Activated T-helper 1 cell treated with anti-CD3 and anti-CD28 coated beads, Interleukin-12 subunit alpha, Interleukin-12 subunit beta, Interleukin-2, Interleukin-4 antibody, amounts not matched to agents 30 ng/mL and 10 ng/mL and 1 ng/mL, durations not matched to agents 14 hours and 24 hours and 36 hours (primary cell): ENCODE measurements around the gene DMRT1. TPM values are rescaled to one million over a fixed set of nuclear protein-coding genes. Genes with fewer than 3 reads are reported as not detected.

Experiments
- DNase-seq: peaks from one replicate; pipeline ENCODE4 v3.0.0; 2021; ENCODE audit warnings: low spot score
- H3K27ac Mint-ChIP-seq: one replicate; pipeline ENCODE4 v1.8.0; 2021; ENCODE audit warnings: mild to moderate bottlenecking, mixed read lengths
- H3K27me3 Mint-ChIP-seq: one replicate; pipeline ENCODE4 v1.8.0; 2022; ENCODE audit warnings: mild to moderate bottlenecking, moderate library complexity, mixed read lengths; ENCODE audit not compliant: insufficient read depth
- H3K36me3 Mint-ChIP-seq: one replicate; pipeline ENCODE4 v1.8.0; 2021; ENCODE audit warnings: low read depth, mixed read lengths
- H3K4me1 Mint-ChIP-seq: one replicate; pipeline ENCODE4 v1.8.0; 2021; ENCODE audit warnings: low read depth, mixed read lengths
- H3K4me3 Mint-ChIP-seq: one replicate; pipeline ENCODE4 v1.8.0; 2021; ENCODE audit warnings: mild to moderate bottlenecking, moderate library complexity, mixed read lengths
- H3K9me3 Mint-ChIP-seq: one replicate; pipeline ENCODE4 v1.8.0; 2021; ENCODE audit warnings: mixed read lengths
- intact Hi-C: fragments of 100-400 bp; cut with micrococcal nuclease; formaldehyde crosslinking; loops from one replicate; pipeline ENCODE4 v1.15.1; 2024
- total RNA-seq: library from RNA; stranded (reverse); gene quantifications from 2 replicates; pipeline ENCODE4 v1.2.3, GENCODE V29; 2022

Gene DMRT1
- total RNA-seq, result not detected in 2 replicates

DNA sequence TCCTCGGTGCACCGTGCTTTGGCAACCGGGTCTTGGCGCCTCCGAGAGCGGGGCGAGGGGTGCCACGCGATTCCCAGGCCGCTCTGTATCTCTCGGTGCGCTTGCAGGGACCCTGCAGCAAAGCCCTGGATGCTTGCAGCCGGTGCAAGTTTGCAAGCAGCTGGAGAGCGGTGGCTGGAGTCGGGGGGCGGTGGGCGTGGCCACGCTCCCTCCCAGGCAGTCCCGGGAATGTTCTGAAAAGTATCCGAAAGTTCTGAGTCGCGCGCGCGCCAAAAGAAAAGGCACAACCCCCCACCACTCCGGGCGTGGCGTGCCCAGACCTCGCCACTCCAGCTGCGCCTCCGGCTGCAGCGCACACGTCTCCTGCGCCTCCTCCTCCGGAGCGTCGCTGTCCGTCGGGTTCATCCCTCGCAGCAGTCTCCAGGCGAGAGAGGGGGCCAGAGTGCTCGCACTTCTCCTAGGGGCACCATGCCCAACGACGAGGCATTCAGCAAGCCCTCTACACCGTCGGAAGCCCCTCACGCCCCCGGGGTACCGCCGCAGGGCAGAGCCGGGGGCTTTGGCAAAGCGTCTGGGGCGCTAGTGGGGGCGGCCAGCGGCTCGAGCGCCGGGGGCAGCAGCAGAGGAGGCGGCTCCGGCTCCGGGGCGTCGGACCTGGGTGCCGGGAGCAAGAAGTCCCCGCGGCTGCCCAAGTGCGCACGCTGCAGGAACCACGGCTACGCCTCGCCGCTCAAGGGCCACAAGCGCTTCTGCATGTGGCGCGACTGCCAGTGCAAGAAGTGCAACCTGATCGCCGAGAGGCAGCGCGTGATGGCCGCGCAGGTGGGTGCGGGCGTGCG is at the start of gene DMRT1:
Gene DMRT1 (plus strand): TSS at position 327 of the 839 bp plus-strand sequence. CDS start 142 bp downstream, at position 469.
- Mint-ChIP-seq H3K27me3 (peaks cover 41% of the 10 kb centered on the region), H3K36me3 (no peaks in the 10 kb centered on the region), H3K27ac (no peak within 1 kb of the TSS), H3K4me3 (no peak within 1 kb of the TSS), H3K9me3 (no peaks in the 10 kb centered on the region), H3K4me1 (peaks cover 3% of the 10 kb centered on the region)
- intact Hi-C loops, result loop anchor here (2.0 kb wide), 2 partner anchors 127 to 211 kb away; no protein-coding TSS in a partner anchor
- DNase-seq, result no peak

DNA sequence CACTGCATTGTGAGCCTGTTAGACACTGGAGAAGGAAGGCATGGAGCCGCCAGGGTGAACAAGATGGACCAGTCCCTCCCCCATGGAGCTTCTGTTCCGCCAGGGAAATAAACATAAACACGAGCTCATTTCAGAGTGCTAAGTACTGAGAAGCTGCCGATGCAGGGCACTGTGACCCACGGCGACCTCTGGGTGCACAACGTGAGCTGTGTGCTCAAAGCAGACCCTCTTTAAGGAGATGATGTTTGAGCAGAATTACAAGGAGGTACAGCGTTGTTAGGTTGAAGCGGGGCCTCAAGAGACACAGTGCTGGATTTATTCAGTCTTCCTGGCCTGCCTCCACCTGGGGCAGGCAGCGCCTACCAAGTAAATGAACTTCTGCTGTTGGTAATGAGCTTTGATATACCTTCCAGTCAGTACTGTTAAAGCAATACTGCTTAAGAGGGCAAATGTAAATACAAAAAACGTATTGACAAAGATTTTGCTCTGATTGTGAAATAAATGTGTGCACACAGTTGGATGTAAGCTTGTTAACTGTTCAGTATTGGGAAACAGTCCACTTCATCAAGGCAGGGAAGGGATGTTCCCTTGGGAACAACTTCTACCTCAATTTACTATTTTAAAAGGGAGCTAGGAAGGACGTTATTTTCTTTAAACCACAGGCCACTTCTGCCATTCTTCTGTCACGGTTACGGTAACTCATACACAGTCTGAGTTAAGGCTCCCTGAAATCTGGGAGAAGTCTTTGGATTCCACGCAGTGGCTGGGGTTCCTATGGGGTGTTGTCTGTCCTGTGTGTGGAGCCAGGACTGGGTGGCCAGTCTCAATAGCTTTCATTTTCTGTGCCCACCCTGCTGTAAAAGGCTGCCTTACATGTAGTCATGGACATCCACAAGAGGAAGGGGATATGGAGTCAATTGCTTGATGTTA is 48.9 kb upstream of the DMRT1 start:
- H3K9me3 Mint-ChIP-seq, result no peaks in the 10 kb centered on the region
- no peaks in the 10 kb centered on the region for H3K4me1 Mint-ChIP-seq
- peaks cover 3% of the 10 kb centered on the region for H3K27me3 Mint-ChIP-seq
- H3K36me3 Mint-ChIP-seq, result no peaks in the 10 kb centered on the region
- no peak for DNase-seq
- intact Hi-C loops, result no loop called here
- no peak overlapping the region for H3K27ac Mint-ChIP-seq
- no peak overlapping the region for H3K4me3 Mint-ChIP-seq

DNA sequence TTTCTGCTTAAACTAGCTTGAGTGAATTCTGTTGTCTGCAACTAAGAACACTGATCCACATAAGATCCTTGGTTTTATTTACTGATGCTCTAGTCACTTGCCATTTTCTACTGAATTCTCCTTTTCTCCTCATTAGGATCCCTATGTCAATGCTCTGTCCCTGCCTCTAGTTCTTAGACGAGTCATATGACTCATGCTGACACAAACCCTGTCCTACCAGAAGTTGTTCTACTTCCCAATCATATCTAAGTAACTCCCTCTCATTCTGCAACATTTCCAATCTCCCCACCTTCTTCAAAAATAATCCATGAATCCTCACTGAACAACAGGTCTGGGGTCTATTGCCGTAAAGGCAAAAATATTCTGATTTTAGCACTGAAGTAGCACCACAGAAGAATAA is 47.1 kb upstream of the DMRT1 start:
- H3K27ac Mint-ChIP-seq, result no peak overlapping the region
- intact Hi-C loops, result no loop called here

DNA sequence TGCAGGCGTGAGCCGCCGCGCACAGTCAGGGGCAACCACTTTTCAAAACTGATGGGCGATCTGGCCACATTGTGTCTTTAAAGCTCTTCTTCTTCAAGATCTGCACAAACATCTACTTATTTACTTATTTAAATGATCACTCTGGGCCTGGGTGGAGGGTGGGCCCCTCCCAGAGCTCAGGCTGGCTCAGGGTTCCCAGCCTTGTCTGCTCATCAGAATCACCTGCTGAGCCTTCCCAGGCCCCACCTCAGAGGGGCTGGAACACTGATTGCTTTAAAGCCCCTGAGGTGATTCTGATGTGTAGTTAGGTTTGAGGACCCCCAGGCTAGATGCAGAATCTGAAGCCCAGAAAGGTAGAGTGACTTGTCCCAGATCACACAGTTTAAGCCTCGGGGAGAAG is 45.6 kb upstream of the DMRT1 start:
- Mint-ChIP-seq H3K27ac (no peak overlapping the region), H3K9me3 (no peaks in the 10 kb centered on the region), H3K36me3 (no peaks in the 10 kb centered on the region), H3K4me1 (no peaks in the 10 kb centered on the region), H3K27me3 (peaks cover 3% of the 10 kb centered on the region), H3K4me3 (no peak overlapping the region)
- no peak for DNase-seq
- intact Hi-C loops, result no loop called here

More for the DNA sequence above, 47.1 kb upstream of the DMRT1 start:
- no peaks in the 10 kb centered on the region for H3K36me3 Mint-ChIP-seq
- DNase-seq, result no peak
- no peak overlapping the region for H3K4me3 Mint-ChIP-seq
- H3K4me1 Mint-ChIP-seq, result no peaks in the 10 kb centered on the region
- H3K27me3 Mint-ChIP-seq, result peaks cover 3% of the 10 kb centered on the region
- H3K9me3 Mint-ChIP-seq, result no peaks in the 10 kb centered on the region

DNA sequence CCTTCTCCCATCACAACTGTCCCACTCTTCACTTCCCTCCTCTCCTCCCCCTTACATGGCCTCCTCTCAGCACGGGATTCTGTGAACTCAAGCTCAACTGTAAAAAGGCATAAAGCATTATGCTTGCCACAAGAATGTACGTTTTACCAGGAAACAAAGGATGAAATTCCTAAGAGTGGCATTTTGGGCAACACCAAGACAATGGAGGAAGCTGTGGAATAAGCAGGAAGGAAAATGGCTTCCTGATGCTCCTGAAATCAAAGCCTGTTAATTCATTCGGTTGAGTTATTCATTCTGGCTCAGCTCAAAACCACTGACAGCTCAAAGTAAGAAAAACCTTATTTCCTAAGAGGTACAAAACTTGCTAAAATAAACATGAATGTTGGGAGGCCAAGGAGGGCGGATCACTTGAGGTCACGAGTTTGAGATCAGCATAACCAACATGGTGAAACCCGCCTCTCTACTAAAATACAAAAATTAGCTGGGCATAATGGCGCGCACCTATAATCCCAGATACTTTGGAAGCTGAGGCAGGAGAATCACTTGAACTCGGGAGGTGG is 40.8 kb upstream of the DMRT1 start:
- intact Hi-C loops, result loop anchor here (10.0 kb wide), 1 partner anchor 356 kb away; no protein-coding TSS in a partner anchor
- no peak overlapping the region for H3K27ac Mint-ChIP-seq

DNA sequence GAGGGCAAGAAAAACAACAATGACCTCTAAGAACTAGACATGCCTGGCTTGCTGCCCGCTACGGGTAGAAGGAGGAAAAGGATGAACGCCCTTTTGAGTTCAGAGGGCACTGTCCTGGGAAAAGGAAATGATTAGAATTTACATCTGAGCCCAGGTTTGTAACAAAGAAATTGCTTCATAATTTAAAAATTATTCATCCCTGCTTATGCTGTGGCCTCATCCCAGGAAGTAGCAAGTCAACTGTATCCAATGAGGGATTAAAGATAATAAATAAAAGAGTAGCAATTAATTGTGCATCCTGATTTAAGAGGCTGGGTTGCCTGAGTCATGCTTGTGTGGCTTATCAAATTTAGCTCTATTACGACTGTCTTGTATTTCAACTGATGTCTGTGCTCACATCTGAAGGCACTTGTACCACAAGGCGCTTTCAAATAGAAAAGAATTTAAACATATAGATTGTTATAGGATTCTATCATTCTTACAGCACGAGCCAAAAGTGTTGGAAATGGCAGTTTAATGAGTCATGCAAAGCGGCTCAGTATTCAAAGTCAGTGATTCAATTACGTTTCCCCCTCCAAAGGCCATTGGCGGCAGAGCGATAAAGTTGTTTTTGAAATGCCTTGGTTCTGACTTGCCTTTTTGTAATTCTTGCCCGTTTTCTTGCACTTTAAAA is 40.0 kb upstream of the DMRT1 start:
- intact Hi-C loops, result loop anchor here (10.0 kb wide), 1 partner anchor 357 kb away; no protein-coding TSS in a partner anchor
- no peaks in the 10 kb centered on the region for H3K36me3 Mint-ChIP-seq
- no peak overlapping the region for H3K27ac Mint-ChIP-seq
- no peaks in the 10 kb centered on the region for H3K9me3 Mint-ChIP-seq
- no peaks in the 10 kb centered on the region for H3K4me1 Mint-ChIP-seq
- no peak for DNase-seq
- no peaks in the 10 kb centered on the region for H3K27me3 Mint-ChIP-seq
- no peak overlapping the region for H3K4me3 Mint-ChIP-seq

More for the DNA sequence above, 40.8 kb upstream of the DMRT1 start:
- no peaks in the 10 kb centered on the region for H3K36me3 Mint-ChIP-seq
- no peaks in the 10 kb centered on the region for H3K9me3 Mint-ChIP-seq
- no peaks in the 10 kb centered on the region for H3K4me1 Mint-ChIP-seq
- no peak overlapping the region for H3K4me3 Mint-ChIP-seq
- H3K27me3 Mint-ChIP-seq, result no peaks in the 10 kb centered on the region
- no peak for DNase-seq

DNA sequence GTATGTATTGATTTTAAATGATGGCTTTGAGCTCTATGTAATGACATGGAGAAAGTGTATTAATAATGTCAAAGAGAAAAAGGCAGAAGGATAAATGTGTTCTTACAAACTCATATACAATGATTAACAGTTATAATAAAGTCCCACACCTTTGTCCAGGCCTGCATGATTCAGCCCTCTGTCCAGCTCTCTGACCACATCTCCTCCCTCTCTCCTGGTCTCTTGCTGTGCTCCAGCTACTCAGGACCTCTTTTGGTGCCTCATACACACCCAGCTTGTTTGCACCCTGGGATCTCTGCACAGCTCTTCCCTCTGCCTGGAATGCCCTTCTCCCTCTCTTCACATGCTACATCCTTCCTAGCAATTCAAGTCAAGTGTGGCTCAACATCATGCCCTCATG is 37.5 kb upstream of the DMRT1 start:
- no peak overlapping the region for H3K27ac Mint-ChIP-seq
- intact Hi-C loops, result loop anchor here (10.0 kb wide), 1 partner anchor 359 kb away; no protein-coding TSS in a partner anchor

DNA sequence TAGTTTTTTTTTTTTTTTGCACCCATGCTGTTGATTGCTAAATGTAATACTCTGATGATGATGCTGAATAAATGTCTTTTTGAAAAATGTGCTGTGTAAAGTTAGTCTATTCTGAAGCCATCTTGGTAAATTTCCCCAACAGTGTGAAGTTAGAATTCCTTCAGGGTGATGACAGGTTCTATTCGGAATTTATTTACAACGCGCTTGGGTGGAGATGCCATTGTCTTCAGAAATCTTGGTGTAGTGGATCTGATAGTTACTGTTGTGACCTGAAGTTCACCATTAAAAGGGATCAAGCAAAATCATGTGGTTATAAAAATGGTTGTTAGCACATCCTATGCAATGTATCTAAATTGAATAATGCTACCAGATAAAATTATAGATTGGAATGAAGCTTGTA is 36.3 kb upstream of the DMRT1 start:
- Mint-ChIP-seq H3K4me1 (no peaks in the 10 kb centered on the region), H3K9me3 (no peaks in the 10 kb centered on the region), H3K27me3 (no peaks in the 10 kb centered on the region), H3K36me3 (no peaks in the 10 kb centered on the region), H3K27ac (no peak overlapping the region), H3K4me3 (no peak overlapping the region)
- DNase-seq, result no peak
- intact Hi-C loops, result loop anchor here (10.0 kb wide), 1 partner anchor 360 kb away; no protein-coding TSS in a partner anchor

More for the DNA sequence above, 37.5 kb upstream of the DMRT1 start:
- Mint-ChIP-seq H3K27me3 (no peaks in the 10 kb centered on the region), H3K36me3 (no peaks in the 10 kb centered on the region), H3K4me1 (no peaks in the 10 kb centered on the region), H3K9me3 (no peaks in the 10 kb centered on the region), H3K4me3 (no peak overlapping the region)
- no peak for DNase-seq

DNA sequence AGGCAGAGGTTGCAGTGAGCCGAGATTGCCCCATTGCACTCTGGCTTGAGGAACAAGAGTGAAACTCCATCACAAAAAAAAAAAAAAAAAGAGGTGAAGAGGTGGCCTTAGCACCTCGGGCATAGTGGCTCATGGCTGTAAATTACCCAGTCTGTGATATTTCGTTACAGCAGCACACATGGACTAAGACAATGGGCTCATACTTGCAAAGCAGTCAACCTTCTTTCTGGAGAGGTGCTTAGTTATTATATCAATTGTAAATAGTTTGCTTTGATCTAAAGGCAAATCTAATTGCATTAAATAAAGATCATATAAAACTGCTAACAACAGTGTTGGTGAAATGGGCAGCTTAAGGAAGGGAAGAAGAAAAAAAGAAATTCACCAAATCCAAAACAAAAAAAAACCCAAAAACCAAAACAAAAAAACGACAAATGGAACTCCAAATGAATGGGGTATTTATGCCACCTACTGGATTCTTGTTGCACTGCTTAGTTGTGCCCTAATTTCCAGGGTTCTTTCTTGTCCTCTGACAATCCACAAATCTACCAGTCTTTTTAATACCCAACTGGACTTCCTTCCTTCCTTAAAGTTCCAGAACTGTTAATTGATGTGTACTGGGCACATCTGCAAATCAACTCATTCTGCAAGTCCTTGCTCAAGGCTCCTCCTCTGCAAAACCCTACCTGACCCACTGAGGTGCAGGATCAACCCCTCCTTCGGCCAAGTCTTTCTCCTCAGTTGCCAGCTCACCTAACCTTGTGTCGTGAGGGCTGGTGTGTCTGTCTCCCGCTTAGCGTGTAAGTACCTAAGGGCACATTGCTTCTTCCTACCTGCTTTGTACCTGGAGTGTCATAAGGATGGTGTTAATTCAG is 35.0 kb upstream of the DMRT1 start:
- Mint-ChIP-seq H3K4me1 (no peaks in the 10 kb centered on the region), H3K9me3 (no peaks in the 10 kb centered on the region), H3K4me3 (no peak overlapping the region), H3K36me3 (no peaks in the 10 kb centered on the region), H3K27me3 (no peaks in the 10 kb centered on the region), H3K27ac (no peak overlapping the region)
- intact Hi-C loops, result loop anchor here (1.0 to 10.0 kb wide), 2 partner anchors 193 to 362 kb away; no protein-coding TSS in a partner anchor
- DNase-seq, result no peak

DNA sequence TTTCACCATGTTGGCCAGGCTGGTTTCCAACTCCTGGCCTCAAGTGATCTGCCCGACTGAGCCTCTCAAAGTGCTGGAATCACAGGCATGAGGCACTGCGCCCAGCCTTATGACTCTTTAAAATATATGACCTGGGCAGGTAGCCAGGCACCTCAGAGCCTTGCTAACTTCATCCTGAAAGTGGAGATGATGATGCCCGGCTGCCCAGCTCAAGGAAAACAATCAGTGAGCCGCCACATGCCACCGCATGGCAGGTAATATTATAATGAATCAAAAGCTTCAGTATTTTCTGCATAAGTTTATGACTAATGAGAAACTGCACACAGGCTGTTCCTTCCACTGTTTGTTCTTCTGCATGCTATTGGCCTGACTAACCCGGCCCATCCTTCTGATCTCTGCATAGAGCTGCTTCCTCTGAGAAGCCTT is 30.4 kb upstream of the DMRT1 start:
- no peak overlapping the region for H3K4me3 Mint-ChIP-seq
- H3K4me1 Mint-ChIP-seq, result no peaks in the 10 kb centered on the region
- no peak for DNase-seq
- H3K36me3 Mint-ChIP-seq, result no peaks in the 10 kb centered on the region
- H3K9me3 Mint-ChIP-seq, result no peaks in the 10 kb centered on the region
- H3K27ac Mint-ChIP-seq, result no peak overlapping the region
- peaks cover 2% of the 10 kb centered on the region for H3K27me3 Mint-ChIP-seq
- intact Hi-C loops, result no loop called here

DNA sequence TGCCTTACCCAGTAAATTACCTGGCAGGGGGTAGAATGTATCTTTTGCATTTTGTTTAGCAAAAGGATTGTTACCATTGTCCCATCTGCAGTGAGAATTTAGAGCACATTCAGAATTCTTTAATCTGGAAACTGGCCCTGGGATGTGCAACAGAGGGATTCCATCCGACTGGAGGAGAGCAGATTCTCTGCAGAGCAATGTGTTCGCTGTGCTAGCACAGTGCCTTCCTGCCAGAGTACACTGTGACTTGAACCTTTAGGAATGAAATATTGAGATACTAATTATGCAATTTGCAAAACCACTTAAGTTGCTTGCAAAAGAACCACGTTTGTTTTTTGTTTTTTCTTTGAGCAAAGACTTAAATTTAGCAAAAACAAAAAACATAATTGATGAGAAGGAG is 22.5 kb upstream of the DMRT1 start:
- peaks cover 12% of the 10 kb centered on the region for H3K27me3 Mint-ChIP-seq
- no peak for DNase-seq
- no peaks in the 10 kb centered on the region for H3K9me3 Mint-ChIP-seq
- no peak overlapping the region for H3K4me3 Mint-ChIP-seq
- no peak overlapping the region for H3K27ac Mint-ChIP-seq
- no peaks in the 10 kb centered on the region for H3K36me3 Mint-ChIP-seq
- intact Hi-C loops, result no loop called here
- H3K4me1 Mint-ChIP-seq, result no peaks in the 10 kb centered on the region
